MM.1S (cell line): ENCODE data around the gene ADNP.

Experiments
- DNase-seq: peaks from one replicate; pipeline ENCODE4 v3.0.0-alpha.2; 2015
- H2AFZ ChIP-seq: fragments of 300-600 bp; sonication (generic); 2 replicates; pipeline ENCODE4 v1.6.0; 2016; ENCODE audit warnings: antibody characterized with exemption, low read length
- H3F3A ChIP-seq: fragments of 300-600 bp; sonication (generic); 2 replicates; pipeline ENCODE4 v1.6.1; 2016; ENCODE audit warnings: mild to moderate bottlenecking, antibody characterized with exemption, low read length, moderate library complexity, mixed read lengths; ENCODE audit not compliant: insufficient read depth
- H3K27ac ChIP-seq: fragments of 300-600 bp; sonication (generic); 2 replicates; pipeline ENCODE4 v1.5.1; 2016; ENCODE audit warnings: mild to moderate bottlenecking, low read length
- H3K27me3 ChIP-seq: fragments of 300-600 bp; sonication (generic); replicated peaks from 2 replicates; pipeline ENCODE4 v1.6.0; 2016; ENCODE audit warnings: low read length; ENCODE audit not compliant: insufficient read depth
- H3K36me3 ChIP-seq: fragments of 300-600 bp; sonication (generic); replicated peaks from 2 replicates; pipeline ENCODE4 v1.6.1; 2016; ENCODE audit warnings: mild to moderate bottlenecking, low read length, mixed read lengths; ENCODE audit not compliant: insufficient read depth
- H3K4me1 ChIP-seq: fragments of 300-600 bp; sonication (generic); 2 replicates; pipeline ENCODE4 v1.6.1; 2016; ENCODE audit warnings: low read length, mixed read lengths
- H3K4me2 ChIP-seq: fragments of 300-600 bp; sonication (generic); 2 replicates; pipeline ENCODE4 v1.6.0; 2016; ENCODE audit warnings: low read depth, low read length
- H3K4me3 ChIP-seq: fragments of 300-600 bp; sonication (generic); 2 replicates; pipeline ENCODE4 v1.5.1; 2016; ENCODE audit warnings: low read length, mixed read lengths
- H3K79me2 ChIP-seq: fragments of 300-600 bp; sonication (generic); 2 replicates; pipeline ENCODE4 v1.6.1; 2016; ENCODE audit warnings: mixed run types, low read length, mixed read lengths
- H3K9ac ChIP-seq: fragments of 300-600 bp; sonication (generic); 2 replicates; pipeline ENCODE4 v1.6.1; 2016; ENCODE audit warnings: low read length, mixed read lengths
- H3K9me2 ChIP-seq: fragments of 300-600 bp; sonication (generic); replicated peaks from 2 replicates; pipeline ENCODE4 v1.6.1; 2016; ENCODE audit warnings: mild to moderate bottlenecking, low read length, mixed read lengths; ENCODE audit not compliant: insufficient read depth
- H3K9me3 ChIP-seq: fragments of 300-600 bp; sonication (generic); replicated peaks from 2 replicates; pipeline ENCODE4 v1.6.1; 2016; ENCODE audit warnings: mild to moderate bottlenecking, low read length, mixed read lengths; ENCODE audit not compliant: insufficient read depth
- H4K20me1 ChIP-seq: fragments of 300-600 bp; sonication (generic); 2 replicates; pipeline ENCODE4 v1.6.1; 2016; ENCODE audit warnings: mild to moderate bottlenecking, low read length, moderate library complexity, mixed read lengths; ENCODE audit not compliant: insufficient read depth
- EZH2 ChIP-seq: fragments of 300-600 bp; sonication (generic); optimal IDR thresholded peaks from 2 replicates; pipeline ENCODE3; 2017; ENCODE audit warnings: low read depth, mild to moderate bottlenecking, antibody characterized with exemption, low read length, mixed read lengths
- EZH2phosphoT487 ChIP-seq: fragments of 300-600 bp; sonication (generic); IDR thresholded peaks from 2 replicates; pipeline ENCODE4 v1.6.1; 2018; ENCODE audit warnings: antibody characterized with exemption, low read length
- TF ChIP-seq, protein P1 (sequence below): fragments of 300-600 bp; sonication (generic); IDR thresholded peaks from 2 replicates; pipeline ENCODE4 v1.5.1; 2016; ENCODE audit warnings: antibody characterized with exemption, low read length, mixed read lengths

Gene ADNP

DNA sequence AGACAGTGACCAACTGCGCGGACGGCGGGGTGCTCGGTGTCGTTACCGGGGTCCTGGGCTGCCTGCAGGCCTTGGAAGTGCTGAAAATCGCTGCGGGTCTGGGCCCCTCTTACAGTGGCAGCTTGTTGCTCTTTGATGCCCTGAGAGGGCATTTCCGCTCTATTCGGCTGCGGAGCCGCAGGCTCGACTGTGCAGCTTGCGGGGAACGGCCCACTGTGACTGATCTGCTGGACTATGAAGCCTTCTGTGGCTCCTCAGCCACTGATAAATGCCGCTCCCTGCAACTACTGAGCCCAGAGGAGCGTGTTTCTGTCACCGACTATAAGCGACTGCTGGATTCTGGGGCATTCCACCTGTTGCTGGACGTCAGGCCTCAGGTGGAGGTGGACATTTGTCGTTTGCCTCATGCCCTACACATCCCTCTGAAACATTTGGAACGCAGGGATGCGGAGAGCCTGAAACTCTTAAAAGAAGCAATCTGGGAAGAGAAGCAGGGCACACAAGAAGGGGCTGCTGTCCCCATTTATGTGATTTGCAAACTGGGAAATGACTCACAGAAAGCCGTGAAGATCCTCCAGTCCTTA lies 28.4 kb upstream of the ADNP start:
- no peaks in the 10 kb centered on the region for H3K9me2 ChIP-seq
- no peaks in the 10 kb centered on the region for H3K9me3 ChIP-seq
- DNase-seq = no peak
- H3K79me2 ChIP-seq = peaks cover 70% of the 10 kb centered on the region
- peaks cover 2% of the 10 kb centered on the region; the same call in 1 of the 2 replicates for H3F3A ChIP-seq
- no peak overlapping the region; the same call in 1 of the 2 replicates for H3K9ac ChIP-seq
- peak overlapping the region; percentile 81 for H3K4me3 ChIP-seq
- H3K4me1 ChIP-seq = peaks cover 29% of the 10 kb centered on the region
- no peaks in the 10 kb centered on the region for H3K27me3 ChIP-seq
- H2AFZ ChIP-seq = no peak overlapping the region
- H3K4me2 ChIP-seq = peak overlapping the region; percentile 93
- H3K27ac ChIP-seq = no peak overlapping the region
- TF ChIP-seq EZH2 (no peak), EZH2phosphoT487 (no peak)
- TF ChIP-seq, protein P1, sequence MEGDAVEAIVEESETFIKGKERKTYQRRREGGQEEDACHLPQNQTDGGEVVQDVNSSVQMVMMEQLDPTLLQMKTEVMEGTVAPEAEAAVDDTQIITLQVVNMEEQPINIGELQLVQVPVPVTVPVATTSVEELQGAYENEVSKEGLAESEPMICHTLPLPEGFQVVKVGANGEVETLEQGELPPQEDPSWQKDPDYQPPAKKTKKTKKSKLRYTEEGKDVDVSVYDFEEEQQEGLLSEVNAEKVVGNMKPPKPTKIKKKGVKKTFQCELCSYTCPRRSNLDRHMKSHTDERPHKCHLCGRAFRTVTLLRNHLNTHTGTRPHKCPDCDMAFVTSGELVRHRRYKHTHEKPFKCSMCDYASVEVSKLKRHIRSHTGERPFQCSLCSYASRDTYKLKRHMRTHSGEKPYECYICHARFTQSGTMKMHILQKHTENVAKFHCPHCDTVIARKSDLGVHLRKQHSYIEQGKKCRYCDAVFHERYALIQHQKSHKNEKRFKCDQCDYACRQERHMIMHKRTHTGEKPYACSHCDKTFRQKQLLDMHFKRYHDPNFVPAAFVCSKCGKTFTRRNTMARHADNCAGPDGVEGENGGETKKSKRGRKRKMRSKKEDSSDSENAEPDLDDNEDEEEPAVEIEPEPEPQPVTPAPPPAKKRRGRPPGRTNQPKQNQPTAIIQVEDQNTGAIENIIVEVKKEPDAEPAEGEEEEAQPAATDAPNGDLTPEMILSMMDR = no peak
- H4K20me1 ChIP-seq = peaks cover 7% of the 10 kb centered on the region; the same call in 1 of the 2 replicates
- 0 out of 2 replicates have a peak, but pooled peaks cover 2% of the 10 kb centered on the region for H3K36me3 ChIP-seq

DNA sequence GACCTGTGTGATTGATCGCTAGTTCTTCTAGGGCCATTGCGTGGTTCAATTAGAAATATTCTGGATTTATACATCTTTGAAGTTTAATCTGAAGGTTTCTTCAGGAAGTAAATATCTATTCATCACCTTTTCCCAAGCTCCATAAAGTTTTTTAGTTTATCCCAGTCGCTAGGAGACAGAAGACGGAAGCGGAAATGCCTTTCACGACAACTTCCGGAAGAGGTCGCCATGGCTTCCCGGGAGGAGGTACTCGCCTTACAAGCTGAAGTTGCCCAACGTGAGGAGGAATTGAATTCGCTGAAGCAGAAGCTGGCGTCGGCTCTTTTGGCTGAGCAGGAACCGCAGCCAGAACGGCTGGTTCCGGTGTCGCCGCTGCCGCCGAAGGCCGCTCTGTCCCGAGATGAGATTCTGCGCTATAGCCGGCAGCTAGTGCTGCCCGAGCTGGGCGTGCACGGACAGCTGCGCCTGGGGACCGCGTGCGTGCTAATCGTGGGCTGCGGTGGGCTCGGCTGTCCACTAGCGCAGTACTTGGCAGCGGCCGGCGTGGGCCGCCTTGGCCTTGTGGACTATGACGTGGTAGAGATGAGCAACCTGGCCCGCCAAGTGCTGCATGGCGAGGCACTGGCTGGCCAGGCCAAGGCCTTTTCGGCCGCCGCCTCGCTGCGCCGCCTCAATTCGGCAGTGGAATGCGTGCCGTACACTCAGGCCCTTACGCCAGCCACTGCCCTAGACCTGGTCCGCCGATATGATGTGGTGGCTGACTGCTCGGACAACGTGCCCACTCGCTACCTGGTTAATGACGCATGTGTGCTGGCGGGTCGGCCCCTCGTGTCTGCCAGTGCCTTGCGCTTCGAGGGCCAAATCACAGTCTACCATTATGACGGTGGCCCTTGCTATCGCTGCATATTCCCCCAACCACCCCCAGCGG lies 27.6 kb upstream of the ADNP start, which contains the start of gene MOCS3:
MOCS3 (plus strand) TSS at position 204 of the 928 bp plus-strand sequence; CDS start at position 229, 25 bp downstream.
- peak; percentile 92 for DNase-seq
- no peaks in the 10 kb centered on the region for H3K9me3 ChIP-seq
- H4K20me1 ChIP-seq = peaks cover 7% of the 10 kb centered on the region; the same call in 1 of the 2 replicates
- peak within 1 kb of the TSS; percentile 32 for H2AFZ ChIP-seq
- H3K4me3 ChIP-seq = peak within 1 kb of the TSS; percentile 81
- H3K36me3 ChIP-seq = 0 out of 2 replicates have a peak, but pooled peaks cover 4% of the 10 kb centered on the region
- no peaks in the 10 kb centered on the region for H3K9me2 ChIP-seq
- H3K9ac ChIP-seq = peak within 1 kb of the TSS; percentile 96
- no peaks in the 10 kb centered on the region for H3K27me3 ChIP-seq
- peak within 1 kb of the TSS; percentile 93 for H3K4me2 ChIP-seq
- H3K79me2 ChIP-seq = peaks cover 77% of the 10 kb centered on the region
- H3F3A ChIP-seq = peaks cover 8% of the 10 kb centered on the region
- H3K4me1 ChIP-seq = peaks cover 37% of the 10 kb centered on the region
- TF ChIP-seq, protein P1 = no peak
- no peak for TF ChIP-seq EZH2phosphoT487
- no peak for TF ChIP-seq EZH2
- H3K27ac ChIP-seq = peak within 1 kb of the TSS; percentile 74

DNA sequence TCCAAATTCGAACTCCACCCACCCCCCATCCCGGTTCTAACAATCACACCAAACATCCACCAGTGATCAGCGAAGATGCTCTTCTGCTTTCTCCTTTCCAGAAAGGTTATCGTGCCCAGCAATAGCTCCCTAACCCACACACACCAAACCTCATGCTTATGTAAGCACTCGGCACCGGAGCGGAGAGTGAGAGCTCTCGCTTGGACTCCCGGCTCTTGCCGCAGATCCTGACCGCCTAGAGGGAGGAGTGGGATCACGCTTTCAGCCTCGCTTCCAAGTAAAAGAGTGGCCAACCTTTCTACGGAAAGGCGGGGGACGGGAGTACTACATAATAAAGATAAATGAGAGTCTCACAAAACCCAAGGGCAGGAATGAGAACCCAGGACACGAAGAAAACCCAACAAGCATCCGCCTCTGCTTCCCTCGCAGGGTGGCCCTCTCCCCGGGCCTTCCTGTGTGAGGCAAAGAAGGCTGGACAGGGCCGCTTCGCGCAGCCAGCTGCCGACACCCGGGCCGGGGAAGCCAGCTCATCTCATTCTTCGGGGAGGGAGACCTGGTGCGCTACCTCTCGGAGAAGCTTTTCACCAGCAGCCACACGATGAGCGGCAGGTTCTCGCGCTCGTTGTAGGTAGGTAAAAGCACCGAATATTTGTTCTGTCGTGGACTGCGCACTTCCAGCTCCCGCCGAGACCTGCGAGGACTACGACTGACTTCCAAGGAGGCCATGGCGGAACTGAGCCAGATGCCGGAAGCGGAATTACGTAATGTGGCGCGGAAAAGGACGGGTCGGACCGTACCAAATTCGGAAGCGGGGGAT lies 26.8 kb upstream of the ADNP start, which contains the start of gene DPM1:
DPM1 (minus strand) TSS at position 735 of the 817 bp plus-strand sequence; CDS start at position 726, 9 bp downstream.
- peak; percentile 90 for DNase-seq

More for the DNA sequence above, 26.8 kb upstream of the ADNP start, which contains the start of gene DPM1:
- peak within 1 kb of the TSS; percentile 96 for H3K9ac ChIP-seq
- peak within 1 kb of the TSS; percentile 93 for H3K4me2 ChIP-seq
- H3K79me2 ChIP-seq = peaks cover 82% of the 10 kb centered on the region
- no peaks in the 10 kb centered on the region for H3K9me2 ChIP-seq
- peaks cover 17% of the 10 kb centered on the region for H3F3A ChIP-seq
- H3K9me3 ChIP-seq = no peaks in the 10 kb centered on the region
- H4K20me1 ChIP-seq = peaks cover 7% of the 10 kb centered on the region; the same call in 1 of the 2 replicates
- peaks cover 43% of the 10 kb centered on the region for H3K4me1 ChIP-seq
- H3K4me3 ChIP-seq = peak within 1 kb of the TSS; percentile 81
- H3K27ac ChIP-seq = peak within 1 kb of the TSS; percentile 74
- peak within 1 kb of the TSS; percentile 32 for H2AFZ ChIP-seq
- TF ChIP-seq EZH2 = no peak
- TF ChIP-seq, protein P1 = no peak
- TF ChIP-seq EZH2phosphoT487 = no peak
- H3K36me3 ChIP-seq = 0 out of 2 replicates have a peak, but pooled peaks cover 4% of the 10 kb centered on the region
- H3K27me3 ChIP-seq = no peaks in the 10 kb centered on the region
